ENCODE data around the gene PPP3CA. TPM values are rescaled to one million over a fixed set of nuclear protein-coding genes. Genes with fewer than 3 reads are reported as not detected.
"Not testable (repeated sequence)": the region's sequence is repeated elsewhere in the genome, so short reads cannot be mapped to it uniquely, and the experiment has no call there.

PPP3CA gene
- total and polyA plus RNA-seq, 8 donors: 38.8 to 58.6 (median 54.8) TPM

GRCh38 chr4:101237773-101238172, 109.6 kb downstream of the PPP3CA start:
- Histone ChIP-seq H3K9me3 (no peaks in the 10 kb centered on the region), H3K27me3 (no peaks in the 10 kb centered on the region), H3K4me1 (peaks cover 2 to 28% of the 10 kb centered on the region in 2 donors), H3K36me3 (no peaks in the 10 kb centered on the region), H3K27ac (no peak overlapping the region), H3K4me3 (no peak overlapping the region)
- DNase-seq (no peak), ATAC-seq (no peak)
- TF ChIP-seq CTCF (IDR thresholded peaks at IDR 0.05): no peak
- intact Hi-C loops (cut with DNase I): no loop called here

- Histone ChIP-seq H3K27me3 (no peaks in the 10 kb centered on the region), H3K4me1 (peaks cover 2 to 35% of the 10 kb centered on the region in 2 donors), H3K9me3 (no peaks in the 10 kb centered on the region), H3K36me3 (no peaks in the 10 kb centered on the region), H3K4me3 (no peak overlapping the region), H3K27ac (no peak overlapping the region)
- TF ChIP-seq CTCF (IDR thresholded peaks at IDR 0.05): no peak
- intact Hi-C loops (cut with DNase I): no loop called here
- DNase-seq (no peak), ATAC-seq (no peak)
Measured at GRCh38 chr4:101236097-101236496, 111.2 kb downstream of the PPP3CA start.

- peaks cover 2 to 23% of the 10 kb centered on the region in 2 donors for H3K4me1 ChIP-seq
- ATAC-seq; intact Hi-C loops (cut with DNase I); H3K27ac ChIP-seq; H3K36me3 ChIP-seq; H3K4me3 ChIP-seq; H3K27me3 ChIP-seq; H3K9me3 ChIP-seq; DNase-seq: not testable (repeated sequence)
Measured at GRCh38 chr4:101234141-101234540, 113.2 kb downstream of the PPP3CA start.

GRCh38 chr4:101232074-101232776, 115.1 kb downstream of the PPP3CA start:
- TF ChIP-seq CTCF (IDR thresholded peaks at IDR 0.05): no peak
- DNase-seq: peak in 1 of 4 donors; percentile 5

GRCh38 chr4:101230801-101231426, 116.4 kb downstream of the PPP3CA start:
- no peak for ATAC-seq

More at GRCh38 chr4:101232074-101232776, 115.1 kb downstream of the PPP3CA start:
- H3K4me1 ChIP-seq: peaks cover 0 to 6% of the 10 kb centered on the region in 2 donors
- no peak overlapping the region for H3K27ac ChIP-seq
- no peaks in the 10 kb centered on the region for H3K36me3 ChIP-seq
- ATAC-seq: peak; percentile 69
- no peaks in the 10 kb centered on the region for H3K9me3 ChIP-seq
- H3K27me3 ChIP-seq: no peaks in the 10 kb centered on the region
- no peak overlapping the region for H3K4me3 ChIP-seq
- intact Hi-C loops (cut with DNase I): no loop called here

More at GRCh38 chr4:101230801-101231426, 116.4 kb downstream of the PPP3CA start:
- H3K27ac ChIP-seq: no peak overlapping the region
- no peak for TF ChIP-seq CTCF (IDR thresholded peaks at IDR 0.05)
- no peaks in the 10 kb centered on the region for H3K9me3 ChIP-seq
- no peak for DNase-seq
- no peaks in the 10 kb centered on the region for H3K36me3 ChIP-seq
- H3K4me3 ChIP-seq: no peak overlapping the region
- H3K4me1 ChIP-seq: peaks cover 0 to 15% of the 10 kb centered on the region in 2 donors
- H3K27me3 ChIP-seq: no peaks in the 10 kb centered on the region
- intact Hi-C loops (cut with DNase I): no loop called here
